Fibroblast of the aortic adventitia (primary cell): Measurements from ENCODE around the gene SBK3. TPM values are rescaled to one million over a fixed set of nuclear protein-coding genes. Genes with fewer than 3 reads are reported as not detected.
A peak's percentile ranks its signal among the peaks of the same experiment; 100 is the strongest.

Experiments used
- DNase-seq: peaks from one replicate; pipeline ENCODE4 v3.0.0-alpha.2; 2010; ENCODE audit warnings: low read depth
- H3K4me3 ChIP-seq: 2 replicates; pipeline ENCODE4 v1.5.1; 2011; ENCODE audit warnings: low read depth, mild to moderate bottlenecking, control low read depth, low read length, moderate library complexity
- total RNA-seq: library from RNA; depleted of rRNA; stranded (reverse); fragments of >200 nt; gene quantifications from 2 replicates; pipeline ENCODE4 v1.2.3, GENCODE V29; 2012; ENCODE audit warnings: low replicate concordance
- TF ChIP-seq, protein P1 (sequence below): IDR thresholded peaks from 2 replicates; pipeline ENCODE4 v1.5.1; 2011; ENCODE audit warnings: mild to moderate bottlenecking, low read length, control low read depth, inconsistent platforms; ENCODE audit not compliant: insufficient read depth

The SBK3 gene
- total RNA-seq, 1 donor: not detected

DNA sequence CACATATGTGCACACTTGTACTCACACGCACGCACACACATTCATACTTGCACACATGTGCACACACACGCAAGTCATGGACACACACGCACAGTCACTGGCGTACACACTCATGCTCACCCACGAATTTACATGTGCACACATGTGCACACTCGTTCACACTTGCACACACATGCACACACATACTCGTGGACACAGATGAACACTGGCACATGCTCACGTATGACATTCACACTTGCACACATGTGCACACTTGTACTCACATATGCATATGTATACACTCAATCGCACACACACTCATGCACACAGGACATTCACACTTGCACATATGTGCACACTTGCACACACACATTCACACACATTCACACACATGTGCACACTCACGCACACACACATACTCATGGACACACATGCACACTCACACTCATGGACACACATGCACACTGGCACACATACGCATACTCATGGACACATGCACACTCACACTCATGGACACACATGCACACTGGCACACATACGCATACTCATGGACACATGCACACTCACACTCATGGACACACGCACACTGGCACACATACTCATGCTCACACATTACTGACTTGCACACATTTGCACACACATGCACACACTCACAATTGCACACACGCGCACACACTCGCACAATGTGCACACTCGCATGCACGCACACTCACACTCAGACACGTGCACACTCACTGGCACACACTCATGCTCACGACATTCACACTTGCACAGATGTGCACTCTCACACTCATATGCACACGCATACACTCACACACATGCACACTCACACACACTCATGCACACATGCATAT, 17.9 kb downstream of the SBK3 start:
- H3K4me3 ChIP-seq: no peak overlapping the region
- TF ChIP-seq, protein P1, sequence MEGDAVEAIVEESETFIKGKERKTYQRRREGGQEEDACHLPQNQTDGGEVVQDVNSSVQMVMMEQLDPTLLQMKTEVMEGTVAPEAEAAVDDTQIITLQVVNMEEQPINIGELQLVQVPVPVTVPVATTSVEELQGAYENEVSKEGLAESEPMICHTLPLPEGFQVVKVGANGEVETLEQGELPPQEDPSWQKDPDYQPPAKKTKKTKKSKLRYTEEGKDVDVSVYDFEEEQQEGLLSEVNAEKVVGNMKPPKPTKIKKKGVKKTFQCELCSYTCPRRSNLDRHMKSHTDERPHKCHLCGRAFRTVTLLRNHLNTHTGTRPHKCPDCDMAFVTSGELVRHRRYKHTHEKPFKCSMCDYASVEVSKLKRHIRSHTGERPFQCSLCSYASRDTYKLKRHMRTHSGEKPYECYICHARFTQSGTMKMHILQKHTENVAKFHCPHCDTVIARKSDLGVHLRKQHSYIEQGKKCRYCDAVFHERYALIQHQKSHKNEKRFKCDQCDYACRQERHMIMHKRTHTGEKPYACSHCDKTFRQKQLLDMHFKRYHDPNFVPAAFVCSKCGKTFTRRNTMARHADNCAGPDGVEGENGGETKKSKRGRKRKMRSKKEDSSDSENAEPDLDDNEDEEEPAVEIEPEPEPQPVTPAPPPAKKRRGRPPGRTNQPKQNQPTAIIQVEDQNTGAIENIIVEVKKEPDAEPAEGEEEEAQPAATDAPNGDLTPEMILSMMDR: no peak
- DNase-seq: no peak

DNA sequence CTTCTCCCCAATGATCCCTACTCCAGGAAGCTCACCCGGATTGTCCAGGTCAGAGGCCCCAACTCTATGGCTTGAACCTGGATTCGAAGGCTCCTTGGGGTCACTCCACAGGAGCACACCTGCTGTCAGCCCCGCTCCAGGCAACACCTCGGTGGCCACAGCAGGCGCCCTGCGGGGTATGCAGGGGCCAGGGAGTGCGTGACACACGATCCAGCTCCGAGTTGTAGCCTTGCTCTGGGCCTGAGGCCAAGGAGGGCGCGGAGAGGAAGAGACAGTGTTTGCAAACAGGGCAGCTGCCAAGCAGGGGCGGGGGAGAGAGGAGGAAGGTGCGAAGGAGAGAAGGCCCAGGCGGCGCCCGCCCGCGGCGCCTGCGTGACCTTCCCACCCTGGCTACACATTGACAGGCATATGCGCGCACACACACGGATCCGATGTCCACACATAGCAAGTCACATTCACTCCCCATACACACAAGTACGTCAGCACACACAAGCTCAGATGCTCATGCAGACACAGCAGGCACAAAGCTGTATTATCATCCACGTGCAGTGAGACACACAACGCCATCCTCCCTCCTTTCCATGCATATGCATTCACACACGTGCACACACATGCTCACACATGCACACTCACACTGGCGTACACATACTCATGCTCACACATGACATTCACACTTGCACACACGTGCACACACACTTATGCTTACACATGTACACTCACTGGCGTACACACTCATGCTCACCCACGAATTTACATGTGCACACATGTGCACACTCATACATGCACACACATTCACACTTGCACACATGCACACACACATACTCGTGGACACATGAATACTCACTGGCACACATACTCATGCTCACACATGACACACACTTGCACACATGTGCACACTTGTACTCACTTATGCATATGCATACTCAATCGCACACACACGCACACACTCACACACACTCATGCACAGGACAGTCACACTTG, 18.8 kb downstream of the SBK3 start:
- no peak overlapping the region for H3K4me3 ChIP-seq
- TF ChIP-seq, protein P1: no peak
- peak; percentile 63 for DNase-seq

DNA sequence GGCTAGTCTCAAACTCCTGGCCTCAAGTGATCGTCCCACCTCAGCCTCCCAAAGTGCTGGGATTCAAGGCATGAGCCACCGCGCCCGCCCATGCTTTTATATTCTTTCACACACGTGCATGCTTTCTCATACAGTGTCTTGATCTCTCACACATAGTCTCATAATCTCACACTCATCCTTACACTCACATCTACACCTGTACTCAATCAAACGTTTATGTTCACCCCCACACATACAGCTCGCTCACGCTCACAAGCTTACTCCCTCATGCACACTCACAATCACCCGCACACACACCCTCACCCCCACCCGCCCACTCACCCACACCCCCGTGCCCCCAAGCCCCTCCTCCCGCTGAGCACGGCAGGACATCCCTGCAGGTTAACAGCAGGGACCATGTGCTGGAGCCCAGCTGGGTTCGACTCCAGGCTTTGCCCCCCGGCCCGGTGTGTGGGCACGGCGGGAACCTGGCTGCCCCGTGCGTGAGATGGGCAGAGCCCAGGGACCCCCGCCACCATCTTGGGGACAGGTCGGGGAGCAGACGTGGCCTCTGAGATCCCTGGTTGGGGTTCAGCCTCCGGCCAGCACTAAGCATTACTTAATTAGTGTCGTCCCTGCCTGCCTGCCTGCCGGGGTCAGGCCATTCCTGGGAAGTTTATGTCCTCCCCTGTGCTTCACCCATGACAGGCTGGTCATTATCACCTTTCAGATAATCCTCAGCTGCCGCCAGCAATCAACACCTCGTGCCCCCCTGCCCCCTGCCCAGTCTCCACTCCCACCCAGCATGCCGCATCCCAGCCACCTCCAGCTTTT, 19.8 kb downstream of the SBK3 start:
- TF ChIP-seq, protein P1: no peak
- no peak for DNase-seq
- H3K4me3 ChIP-seq: no peak overlapping the region

DNA sequence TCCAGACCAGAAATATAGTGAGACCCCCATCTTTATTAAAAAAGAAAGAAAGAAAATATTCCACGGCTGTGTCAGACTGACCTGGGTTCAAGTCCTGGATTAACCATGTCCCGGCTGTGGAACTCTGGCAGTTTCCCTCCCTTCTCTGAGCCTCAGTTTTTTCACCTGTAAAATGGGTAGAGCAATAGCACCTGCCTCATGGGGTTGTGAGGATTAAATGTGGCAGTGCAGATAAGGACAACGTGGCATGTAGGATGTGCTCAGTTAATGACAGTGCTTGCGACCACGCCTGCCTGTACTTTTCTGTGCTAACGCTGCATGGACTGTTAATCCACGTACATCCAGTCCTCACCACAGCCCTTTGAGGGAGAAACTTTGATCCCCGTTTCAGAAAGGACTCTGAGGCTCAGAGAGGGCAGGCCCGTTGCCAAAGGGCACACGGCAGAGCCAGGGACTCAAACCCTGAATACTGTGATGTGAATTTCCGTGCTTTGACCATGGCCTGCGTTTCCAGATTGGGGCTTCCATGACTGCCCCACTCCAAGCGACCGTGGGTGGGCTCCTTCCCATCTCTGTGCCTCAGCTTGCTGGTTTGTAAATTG, 24.6 kb downstream of the SBK3 start:
- no peak for DNase-seq
- TF ChIP-seq, protein P1: no peak
- no peak overlapping the region for H3K4me3 ChIP-seq

DNA sequence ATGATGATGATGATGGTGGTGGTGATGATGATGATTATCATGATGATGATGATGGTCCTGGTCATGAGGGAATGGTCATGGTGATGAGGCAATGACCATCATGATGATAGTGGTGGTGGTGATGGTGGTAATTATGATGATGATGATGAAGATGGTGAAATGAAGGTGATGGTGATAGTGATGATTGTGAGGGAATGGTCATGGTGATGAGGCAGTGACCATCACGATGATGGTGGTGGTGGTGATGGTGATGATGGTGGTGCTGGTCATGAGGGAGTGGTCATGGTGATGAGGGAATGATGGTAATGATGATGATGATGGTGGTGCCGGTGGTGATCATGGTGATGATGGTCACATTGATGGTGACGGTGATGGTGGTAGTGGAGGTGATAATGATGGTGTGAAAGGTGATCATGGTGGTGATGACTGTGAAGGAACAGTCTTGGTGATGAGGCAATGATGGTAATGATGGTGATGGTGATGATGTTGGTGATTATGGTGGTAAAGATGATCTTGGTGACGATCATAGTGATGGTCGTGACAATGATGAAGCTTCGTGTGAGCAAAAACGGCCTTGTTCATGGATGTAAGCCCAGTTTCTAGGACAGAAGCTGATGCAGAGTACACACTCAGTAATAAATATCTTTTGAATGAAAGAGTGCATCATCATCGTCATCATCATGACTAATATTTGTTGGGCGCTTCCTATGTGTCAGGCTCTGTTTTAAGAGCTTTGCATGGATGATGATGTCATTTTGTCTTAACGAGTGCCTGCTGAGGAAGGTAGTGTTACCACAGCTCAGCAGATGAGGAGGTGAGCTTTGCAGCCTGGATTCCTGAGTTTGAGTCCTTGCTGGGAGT, 25.7 kb downstream of the SBK3 start:
- TF ChIP-seq, protein P1: no peak
- DNase-seq: peak; percentile 73
- no peak overlapping the region for H3K4me3 ChIP-seq
